HG03139 (cell line): Measurements from ENCODE around the gene F2.
"Not testable (repeated sequence)": the region's sequence is repeated elsewhere in the genome, so short reads cannot be mapped to it uniquely, and the experiment has no call there.

Experiments used
- ATAC-seq: cut with Tn5 transposase; IDR thresholded peaks from one replicate; pipeline ENCODE4 v1.9.1; 2021; ENCODE audit not compliant: unreplicated experiment

Gene F2

DNA sequence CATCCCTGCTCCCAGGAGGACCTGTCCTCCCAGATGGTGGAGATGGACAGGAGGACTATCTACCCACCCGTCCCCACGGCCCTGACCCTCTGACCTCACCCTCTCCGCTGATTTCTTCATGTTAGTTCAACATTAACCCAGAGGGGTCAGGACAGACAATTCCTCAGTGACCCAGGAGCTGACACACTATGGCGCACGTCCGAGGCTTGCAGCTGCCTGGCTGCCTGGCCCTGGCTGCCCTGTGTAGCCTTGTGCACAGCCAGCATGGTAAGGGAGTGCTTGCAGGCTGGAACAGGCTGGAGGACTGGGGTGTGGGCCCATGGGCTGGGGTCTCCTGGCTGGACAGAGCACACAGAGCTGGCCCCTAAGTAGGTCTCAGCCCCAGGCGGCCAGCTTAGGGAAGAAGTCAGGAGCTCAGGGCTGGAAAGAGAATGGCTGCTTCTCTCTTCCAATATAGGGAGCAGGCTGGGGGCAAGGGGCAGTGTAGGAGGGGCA is at the start of gene F2:
Gene F2 (plus strand): TSS at position 166 of the 495 bp plus-strand sequence. CDS start 23 bp downstream, at position 189.
- no peak for ATAC-seq

GRCh38 chr11:46669711-46670139 is 49.3 kb upstream of the F2 start:
- no peak for ATAC-seq

- not testable (repeated sequence) for ATAC-seq
Measured at GRCh38 chr11:46670521-46670920, 48.5 kb upstream of the F2 start.

GRCh38 chr11:46671958-46672315 is 47.1 kb upstream of the F2 start:
- ATAC-seq: no peak

GRCh38 chr11:46672381-46672839 is 46.6 kb upstream of the F2 start:
- no peak for ATAC-seq

- ATAC-seq: no peak
Measured at GRCh38 chr11:46673713-46674462, 45.1 kb upstream of the F2 start.

DNA sequence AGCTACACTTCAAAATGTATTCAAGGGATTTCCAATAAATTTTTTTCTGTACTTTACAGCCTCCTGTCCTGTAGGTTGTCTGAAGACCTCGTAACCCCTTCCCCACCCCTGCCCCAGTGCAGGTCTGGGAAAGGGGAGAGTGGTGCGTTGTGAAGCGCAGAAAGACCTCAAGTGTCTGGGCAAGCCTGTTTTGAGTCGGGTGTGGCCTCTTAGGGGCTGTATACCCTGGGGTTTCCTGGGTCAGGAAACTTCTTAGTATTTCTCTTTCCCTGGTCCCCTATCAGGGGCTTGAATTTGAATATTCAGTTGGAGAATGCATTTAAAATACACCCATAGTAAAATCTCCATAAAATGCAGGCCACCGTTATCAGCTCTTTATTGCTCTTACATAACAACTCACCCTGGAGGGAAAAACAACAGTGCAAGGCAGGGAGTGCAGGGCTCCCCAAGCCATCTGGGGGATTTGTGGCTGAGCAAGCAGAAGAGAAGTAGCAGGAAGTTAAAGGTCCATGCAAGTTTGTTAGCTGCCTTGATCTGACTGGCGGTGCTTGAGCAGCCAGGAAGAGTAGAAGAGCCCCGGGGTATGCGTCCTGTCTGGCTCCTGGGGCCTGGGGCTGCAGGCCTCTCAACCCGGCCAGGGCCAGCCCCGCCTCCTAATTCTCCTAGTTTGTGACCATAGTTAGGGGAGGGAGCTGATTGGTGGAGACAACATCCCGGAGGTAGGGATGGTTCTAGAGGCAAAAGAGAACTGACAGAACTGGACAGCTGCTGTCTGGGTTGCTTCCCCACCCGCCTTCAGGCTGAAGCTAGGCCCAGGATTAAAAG is 44.3 kb upstream of the F2 start:
- no peak for ATAC-seq

DNA sequence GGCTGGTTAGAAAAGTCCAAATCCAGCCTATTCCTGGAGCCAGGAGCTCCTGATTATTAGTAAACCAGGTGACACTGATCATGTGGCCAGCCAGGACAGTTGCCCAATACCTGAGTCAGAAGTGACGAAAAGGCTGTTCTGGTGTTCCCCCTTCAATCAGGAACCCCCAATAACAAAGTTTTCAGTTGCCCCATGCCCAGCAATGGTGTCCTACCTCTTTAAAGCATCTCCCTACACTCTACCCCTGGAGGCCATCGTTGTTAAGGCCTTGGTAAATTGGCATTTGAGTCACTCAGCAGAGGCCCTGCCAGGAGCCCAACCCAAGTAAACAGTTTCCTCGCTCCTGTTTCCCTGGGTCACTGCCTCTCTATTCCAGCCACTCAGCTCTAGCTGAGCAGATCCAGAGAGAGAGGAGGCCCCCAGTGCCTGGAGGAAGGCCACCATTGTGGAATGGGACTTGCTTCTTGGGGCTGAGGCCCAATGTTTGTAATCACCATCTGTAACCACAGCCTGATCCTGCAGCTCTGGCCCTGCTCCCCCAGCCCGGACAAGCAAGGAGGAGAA is 43.6 kb upstream of the F2 start:
- no peak for ATAC-seq

GRCh38 chr11:46675949-46676348 is 43.1 kb upstream of the F2 start:
- no peak for ATAC-seq

GRCh38 chr11:46676436-46677158 is 42.4 kb upstream of the F2 start:
- ATAC-seq: no peak

DNA sequence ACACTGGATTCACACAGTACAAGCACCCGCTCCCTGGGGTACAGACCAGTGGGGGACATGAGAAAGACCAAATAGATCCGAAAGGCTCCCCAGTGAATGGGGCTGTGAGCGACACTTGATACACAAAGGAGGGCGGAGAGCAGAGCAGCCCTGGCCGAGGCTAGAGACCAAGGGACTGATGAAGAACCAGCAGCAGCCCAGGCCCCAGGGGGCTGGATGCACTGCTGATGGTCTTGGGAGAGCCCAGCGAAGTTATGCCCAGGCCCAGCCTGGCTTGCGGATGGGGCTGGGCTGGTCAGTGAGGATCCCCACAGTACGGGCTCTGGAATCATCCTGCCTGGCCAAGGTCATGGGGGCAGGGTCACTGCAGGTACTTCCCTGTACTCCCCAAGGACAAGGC is 41.8 kb upstream of the F2 start:
- ATAC-seq: no peak

- no peak for ATAC-seq
Measured at GRCh38 chr11:46677991-46678740, 40.8 kb upstream of the F2 start.

GRCh38 chr11:46678741-46679130 is 40.3 kb upstream of the F2 start:
- no peak for ATAC-seq

- ATAC-seq: no peak
Measured at GRCh38 chr11:46679241-46680163, 39.5 kb upstream of the F2 start.

DNA sequence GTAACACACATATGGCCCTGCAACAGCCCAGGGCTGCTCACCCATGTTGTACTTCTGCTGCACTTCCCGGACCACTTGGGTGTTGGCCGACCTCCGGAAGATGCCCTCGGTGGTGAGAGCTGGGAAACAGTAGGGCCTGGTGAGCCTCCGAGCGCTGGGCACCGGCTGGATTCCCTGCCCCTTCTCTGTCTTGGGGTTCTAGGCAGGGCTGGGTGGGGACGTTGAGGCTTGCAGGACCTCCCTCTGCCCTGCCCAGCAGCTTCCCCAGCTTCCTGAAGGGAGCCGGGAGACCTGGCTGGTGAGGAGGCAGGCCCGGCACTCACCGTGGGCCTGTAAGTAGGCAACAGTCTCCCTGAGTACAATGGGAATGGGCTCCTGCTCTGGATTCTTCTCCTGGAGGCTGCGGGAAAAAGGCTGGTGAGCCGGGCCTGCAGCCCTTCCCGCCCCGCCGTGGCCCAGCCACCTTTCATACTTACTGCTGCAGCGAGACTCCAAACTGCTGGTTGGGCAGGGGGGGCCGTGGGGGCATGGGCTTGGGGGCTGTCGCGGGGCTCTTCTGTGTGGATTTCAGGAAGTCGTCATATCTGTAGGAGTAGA is 38.8 kb upstream of the F2 start:
- ATAC-seq: no peak

GRCh38 chr11:46680815-46681214 is 38.2 kb upstream of the F2 start:
- ATAC-seq: no peak

DNA sequence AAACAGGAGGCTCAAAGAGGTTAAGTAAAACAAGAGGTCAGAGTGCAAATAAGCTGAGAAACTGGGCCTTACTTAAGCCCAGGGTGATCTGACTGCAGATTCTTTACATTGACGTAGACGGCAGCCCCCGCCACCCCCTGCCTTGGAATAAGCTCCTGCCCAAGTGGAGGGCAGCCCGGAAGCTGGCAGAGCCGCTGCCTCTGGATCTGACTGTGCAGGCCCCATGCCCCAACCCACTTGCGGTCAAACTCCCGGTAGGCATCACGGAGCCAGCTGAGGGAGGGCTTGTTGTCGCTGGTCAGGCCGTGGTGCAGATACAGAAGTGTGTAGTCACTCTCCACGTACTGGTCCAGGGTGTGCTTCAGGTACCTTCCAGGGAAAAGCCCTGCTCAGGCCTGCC is 37.2 kb upstream of the F2 start:
- ATAC-seq: no peak

- no peak for ATAC-seq
Measured at GRCh38 chr11:46682773-46683752, 36.0 kb upstream of the F2 start.
